Gastroesophageal sphincter (tissue), 4 donors: Measurements from ENCODE around the gene WFDC12. TPM values are rescaled to one million over a fixed set of nuclear protein-coding genes. Genes with fewer than 3 reads are reported as not detected.

Source experiments
- ATAC-seq: fragments of 150-250 bp; one replicate; pipeline ENCODE4 v1.9.1; 2016; ENCODE audit warnings: mild to moderate bottlenecking, moderate library complexity
- H3K27ac ChIP-seq, 4 donors: fragments of 200-600 bp; sonication (generic) in 3 of 4; 1 replicate in 3 of 4; 2 replicates in 1 of 4; pipeline ENCODE4 v1.5.1; 2016 to 2019
- H3K27me3 ChIP-seq: fragments of 200-600 bp; sonication (generic); one replicate; pipeline ENCODE4 v1.5.1; 2019
- H3K36me3 ChIP-seq, 2 donors: fragments of 200-600 bp; sonication (generic); one replicate each; pipeline ENCODE4 v1.5.1; 2019; ENCODE audit warnings: control low read depth in 1 of 2
- H3K4me1 ChIP-seq, 3 donors: fragments of 200-600 bp; sonication (generic); 1 replicate in 2 of 3; 2 replicates in 1 of 3; pipeline ENCODE4 v1.5.1; 2016 to 2019; ENCODE audit warnings: control low read depth in 2 of 3
- H3K4me3 ChIP-seq, 2 donors: fragments of 200-600 bp; sonication (generic); one replicate each; pipeline ENCODE4 v1.5.1; 2019; ENCODE audit warnings: mild to moderate bottlenecking in 1 of 2, moderate library complexity in 1 of 2
- H3K9me3 ChIP-seq, 3 donors: fragments of 200-600 bp; sonication (generic); one replicate each; pipeline ENCODE4 v1.5.1; 2017 to 2019; ENCODE audit warnings: control low read depth in 2 of 3
- EP300 ChIP-seq: sonication (generic); formaldehyde crosslinking; IDR thresholded peaks from one replicate; pipeline ENCODE4 v1.6.1; 2017; ENCODE audit warnings: antibody characterized with exemption, mild to moderate bottlenecking
- POLR2A ChIP-seq, 2 donors: fragments of 450-650 bp; IDR thresholded peaks; one replicate each; pipeline ENCODE4 v1.6.1; 2017; ENCODE audit warnings: antibody characterized with exemption in 2 of 2, mild to moderate bottlenecking in 2 of 2, moderate library complexity in 1 of 2
- POLR2AphosphoS5 ChIP-seq: sonication (generic); formaldehyde crosslinking; IDR thresholded peaks from one replicate; pipeline ENCODE4 v1.6.1; 2017; ENCODE audit warnings: antibody characterized with exemption
- WGBS, 2 donors: methylation state at CpG; one replicate each; pipeline ENCODE4 v1.1.5; 2018; ENCODE audit warnings: low coverage in 1 of 2; 5-methylcytosine and 5-hydroxymethylcytosine counted together
- total RNA-seq, 4 donors: library from RNA; depleted of rRNA; stranded (reverse); fragments of >200 nt; gene quantifications; one replicate each; pipeline ENCODE4 v1.1.0, GENCODE V29; 2016
- TF ChIP-seq, protein P1 (sequence below), 4 experiments: fragments of 200-600 bp in 2 of 4; fragments of 450-650 bp in 2 of 4; sonication (generic) in 1 of 4; IDR thresholded peaks; one replicate each; pipeline ENCODE4 v1.5.1; 2017 to 2019; ENCODE audit warnings: antibody characterized with exemption in 4 of 4, mild to moderate bottlenecking in 2 of 4, moderate library complexity in 2 of 4

WFDC12 gene
- total RNA-seq, 4 donors from 2014 or later, result not detected

DNA sequence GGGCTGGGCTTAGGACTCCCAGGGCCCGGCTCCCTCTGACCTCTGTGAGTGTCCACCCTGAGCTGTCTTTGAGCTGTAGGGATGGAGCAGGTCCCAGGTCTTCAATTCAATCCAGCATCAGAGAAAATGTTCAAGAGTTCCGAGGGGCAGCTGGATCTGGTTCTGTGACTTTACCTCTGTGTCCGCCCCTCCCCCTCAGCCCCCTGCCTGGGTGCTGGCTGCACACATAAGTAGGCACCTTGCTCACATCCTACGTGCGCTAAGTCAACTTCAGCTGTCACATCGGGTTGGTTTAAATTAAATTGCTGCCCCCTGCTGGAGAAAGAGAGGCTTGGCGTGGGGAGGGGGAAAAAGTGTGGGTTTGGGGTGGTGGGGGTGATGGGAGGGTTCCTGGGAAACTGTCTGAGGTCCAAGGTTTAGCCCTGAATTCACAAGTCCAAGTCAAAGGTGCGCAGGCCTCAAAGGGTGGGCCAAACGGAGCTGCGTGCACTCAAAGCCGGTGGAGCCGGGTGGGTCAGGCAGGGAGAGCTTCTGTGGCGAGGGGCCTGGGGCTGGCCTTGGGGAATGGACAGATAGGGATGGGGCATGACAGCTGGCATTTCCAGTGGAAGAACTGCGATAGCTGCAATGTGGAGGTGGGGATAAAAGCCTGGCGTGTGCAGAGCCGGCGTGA, 12.3 kb downstream of the WFDC12 start:
- H3K27me3 ChIP-seq, result peaks cover 65% of the 10 kb centered on the region
- no peaks in the 10 kb centered on the region for H3K36me3 ChIP-seq
- TF ChIP-seq EP300 (no peak), POLR2AphosphoS5 (no peak), POLR2A (IDR thresholded peaks at IDR 0.05) (no peak)
- TF ChIP-seq, protein P1, sequence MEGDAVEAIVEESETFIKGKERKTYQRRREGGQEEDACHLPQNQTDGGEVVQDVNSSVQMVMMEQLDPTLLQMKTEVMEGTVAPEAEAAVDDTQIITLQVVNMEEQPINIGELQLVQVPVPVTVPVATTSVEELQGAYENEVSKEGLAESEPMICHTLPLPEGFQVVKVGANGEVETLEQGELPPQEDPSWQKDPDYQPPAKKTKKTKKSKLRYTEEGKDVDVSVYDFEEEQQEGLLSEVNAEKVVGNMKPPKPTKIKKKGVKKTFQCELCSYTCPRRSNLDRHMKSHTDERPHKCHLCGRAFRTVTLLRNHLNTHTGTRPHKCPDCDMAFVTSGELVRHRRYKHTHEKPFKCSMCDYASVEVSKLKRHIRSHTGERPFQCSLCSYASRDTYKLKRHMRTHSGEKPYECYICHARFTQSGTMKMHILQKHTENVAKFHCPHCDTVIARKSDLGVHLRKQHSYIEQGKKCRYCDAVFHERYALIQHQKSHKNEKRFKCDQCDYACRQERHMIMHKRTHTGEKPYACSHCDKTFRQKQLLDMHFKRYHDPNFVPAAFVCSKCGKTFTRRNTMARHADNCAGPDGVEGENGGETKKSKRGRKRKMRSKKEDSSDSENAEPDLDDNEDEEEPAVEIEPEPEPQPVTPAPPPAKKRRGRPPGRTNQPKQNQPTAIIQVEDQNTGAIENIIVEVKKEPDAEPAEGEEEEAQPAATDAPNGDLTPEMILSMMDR (IDR thresholded peaks at IDR 0.05), result peak in 1 of 4 experiments; percentile 48

DNA sequence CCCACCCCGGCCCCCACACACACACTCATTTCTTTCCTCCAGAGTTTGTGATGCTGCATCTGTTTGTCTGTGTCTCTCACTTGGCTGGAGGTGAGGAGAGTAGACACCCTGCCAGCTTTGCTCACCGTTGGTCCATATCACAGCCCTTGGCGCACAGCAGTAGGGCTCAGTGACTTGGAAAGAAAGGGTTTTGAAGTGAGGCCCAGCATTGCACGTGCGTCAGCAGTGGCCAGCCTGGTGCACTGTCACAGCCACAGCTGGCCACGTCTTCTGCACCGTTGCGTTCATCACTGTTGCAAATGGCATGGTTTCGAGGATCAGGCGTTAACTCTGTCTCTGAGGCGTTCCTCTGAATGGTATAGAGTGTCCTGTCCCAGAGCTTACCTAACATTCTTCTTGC, 13.0 kb downstream of the WFDC12 start:
- Histone ChIP-seq H3K27me3 (peaks cover 69% of the 10 kb centered on the region), H3K36me3 (no peaks in the 10 kb centered on the region), H3K27ac (no peak overlapping the region), H3K4me1 (no peaks in the 10 kb centered on the region), H3K9me3 (no peaks in the 10 kb centered on the region), H3K4me3 (no peak overlapping the region)
- ATAC-seq, result no peak
- no CpG with 5 or more reads among the region's 11 CpGs for WGBS, 2 donors
- TF ChIP-seq POLR2AphosphoS5 (no peak), POLR2A (IDR thresholded peaks at IDR 0.05) (no peak), EP300 (no peak)
- TF ChIP-seq, protein P1 (IDR thresholded peaks at IDR 0.05), result no peak

More for the DNA sequence above, 12.3 kb downstream of the WFDC12 start:
- no peak for ATAC-seq
- Histone ChIP-seq H3K4me3 (no peak overlapping the region), H3K27ac (no peak overlapping the region), H3K9me3 (no peaks in the 10 kb centered on the region), H3K4me1 (no peaks in the 10 kb centered on the region)
- WGBS, 2 donors, result 44 to 49% methylated on average over 5 to 11 of the region's 17 CpGs

DNA sequence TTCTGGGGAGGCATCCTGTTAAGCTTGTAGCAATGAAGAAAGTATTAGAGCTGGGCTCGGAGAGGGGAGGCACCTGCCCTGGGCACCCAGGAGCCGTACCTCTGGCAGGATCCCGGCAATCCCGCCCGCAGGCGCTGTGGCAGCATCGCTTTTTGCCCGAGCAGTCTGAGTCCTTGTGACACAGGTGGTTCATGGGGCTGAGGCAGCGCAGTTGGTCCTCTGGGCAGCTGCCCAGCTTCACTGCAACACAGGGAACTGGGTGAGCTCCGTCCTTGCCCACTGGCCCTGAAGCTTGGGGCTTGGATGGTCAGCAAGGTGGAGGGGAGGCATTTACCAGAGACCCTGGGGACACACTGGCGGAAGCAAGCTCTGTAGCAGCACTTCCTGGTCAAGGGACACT, 14.0 kb downstream of the WFDC12 start:
- WGBS, 2 donors, result 95% methylated on average over 8 of the region's 11 CpGs; no CpG with 5 or more reads in 1 of the 2 donors
- Histone ChIP-seq H3K36me3 (no peaks in the 10 kb centered on the region), H3K27me3 (peaks cover 71% of the 10 kb centered on the region), H3K4me1 (no peaks in the 10 kb centered on the region), H3K9me3 (no peaks in the 10 kb centered on the region), H3K27ac (no peak overlapping the region), H3K4me3 (no peak overlapping the region)
- ATAC-seq, result no peak
- TF ChIP-seq POLR2AphosphoS5 (no peak), EP300 (no peak), POLR2A (IDR thresholded peaks at IDR 0.05) (no peak)
- TF ChIP-seq, protein P1 (IDR thresholded peaks at IDR 0.05), result no peak

DNA sequence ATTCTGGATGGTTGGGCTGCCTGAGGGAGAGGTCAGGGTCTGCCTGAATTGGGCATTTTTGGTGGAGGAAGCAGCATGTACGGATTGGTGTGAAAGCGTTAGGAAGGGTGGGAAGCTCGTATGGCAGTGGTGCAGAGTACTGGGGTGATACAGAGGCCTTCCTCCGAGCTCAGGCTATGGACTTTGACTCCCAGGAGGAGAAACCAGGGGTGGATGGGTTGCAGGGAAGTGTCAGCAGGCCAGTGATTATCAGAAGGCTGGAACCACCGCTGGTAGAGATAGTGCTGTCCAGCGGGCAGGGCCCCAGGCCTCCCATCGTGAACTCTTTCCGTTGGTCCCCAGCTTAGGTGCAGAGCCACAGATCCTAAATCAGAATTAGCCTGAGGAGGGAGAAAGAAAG, 14.6 kb downstream of the WFDC12 start:
- Histone ChIP-seq H3K9me3 (no peaks in the 10 kb centered on the region), H3K27ac (no peak overlapping the region), H3K4me3 (no peak overlapping the region), H3K27me3 (peaks cover 70% of the 10 kb centered on the region), H3K36me3 (no peaks in the 10 kb centered on the region), H3K4me1 (no peaks in the 10 kb centered on the region)
- TF ChIP-seq, protein P1 (IDR thresholded peaks at IDR 0.05), result no peak
- TF ChIP-seq POLR2A (IDR thresholded peaks at IDR 0.05) (no peak), POLR2AphosphoS5 (no peak), EP300 (no peak)
- no peak for ATAC-seq
- 66 to 78% methylated on average over 7 to 8 of the region's 8 CpGs for WGBS, 2 donors

DNA sequence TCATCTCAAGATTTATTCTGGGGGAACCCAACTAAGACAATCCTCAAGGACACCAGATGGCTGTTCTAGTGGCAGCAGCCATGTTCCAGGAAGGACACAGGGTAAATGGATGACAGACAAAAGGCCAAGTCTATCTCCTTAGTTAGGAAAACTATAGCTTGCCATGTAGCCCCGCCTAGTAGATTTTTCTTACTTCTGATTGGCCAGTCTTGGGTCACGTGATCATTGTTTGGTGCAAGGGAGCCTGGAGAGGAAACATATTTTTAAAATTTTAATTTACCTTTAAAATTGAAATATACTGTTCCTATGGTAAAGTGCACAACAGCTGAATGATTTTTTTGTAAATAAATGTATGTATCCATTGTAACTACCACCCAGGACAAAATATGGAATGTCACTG, 18.9 kb downstream of the WFDC12 start:
- H3K27ac ChIP-seq, result no peak overlapping the region
- no peak for ATAC-seq
- peaks cover 73% of the 10 kb centered on the region for H3K27me3 ChIP-seq

More for the DNA sequence above, 18.9 kb downstream of the WFDC12 start:
- Histone ChIP-seq H3K4me3 (no peak overlapping the region), H3K36me3 (no peaks in the 10 kb centered on the region), H3K9me3 (no peaks in the 10 kb centered on the region), H3K4me1 (peaks cover 0 to 5% (median 0%) of the 10 kb centered on the region in 3 donors)
- WGBS, 2 donors, result 83 to 100% methylated on average over 2 of the region's 2 CpGs
- TF ChIP-seq, protein P1 (IDR thresholded peaks at IDR 0.05), result no peak
- no peak for TF ChIP-seq POLR2AphosphoS5
- TF ChIP-seq EP300, result no peak
- TF ChIP-seq POLR2A (IDR thresholded peaks at IDR 0.05), result no peak
